ENCODE measurements around the gene SCP2D1.
"Not testable (repeated sequence)": the region's sequence is repeated elsewhere in the genome, so short reads cannot be mapped to it uniquely, and the experiment has no call there.

SCP2D1 gene

DNA sequence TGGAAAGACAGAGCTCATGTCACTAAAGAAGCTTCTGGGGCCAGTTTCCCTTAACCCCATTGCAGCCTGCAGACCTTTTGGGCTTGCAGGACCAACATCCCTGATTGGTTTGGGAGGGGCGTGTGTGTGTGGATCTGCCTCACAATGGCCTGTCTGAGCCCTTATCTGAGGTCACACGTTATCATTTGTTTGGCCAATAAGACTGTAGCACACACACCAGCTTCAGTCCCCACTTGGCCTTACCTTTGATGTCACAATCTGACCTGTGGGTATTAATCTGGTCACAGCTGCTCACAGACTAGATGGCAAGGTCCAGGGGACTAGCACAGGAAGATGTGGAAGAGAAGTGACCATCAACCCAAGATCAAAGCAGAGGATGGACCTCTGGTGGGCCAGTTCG, at the start of gene SCP2D1:
TSS of gene SCP2D1 (plus strand) at position 301 of the 400 bp plus-strand sequence. CDS start at position 334, 33 bp downstream.
- Mint-ChIP-seq H3K36me3 (ENCODE audit: low read depth) (no peaks in the 10 kb centered on the region), H3K9me3 (no peaks in the 10 kb centered on the region), H3K4me1 (ENCODE audit: low read depth) (no peaks in the 10 kb centered on the region), H3K27ac (no peak within 1 kb of the TSS), H3K4me3 (no peak within 1 kb of the TSS), H3K27me3 (ENCODE audit: low read depth) (no peaks in the 10 kb centered on the region)

DNA sequence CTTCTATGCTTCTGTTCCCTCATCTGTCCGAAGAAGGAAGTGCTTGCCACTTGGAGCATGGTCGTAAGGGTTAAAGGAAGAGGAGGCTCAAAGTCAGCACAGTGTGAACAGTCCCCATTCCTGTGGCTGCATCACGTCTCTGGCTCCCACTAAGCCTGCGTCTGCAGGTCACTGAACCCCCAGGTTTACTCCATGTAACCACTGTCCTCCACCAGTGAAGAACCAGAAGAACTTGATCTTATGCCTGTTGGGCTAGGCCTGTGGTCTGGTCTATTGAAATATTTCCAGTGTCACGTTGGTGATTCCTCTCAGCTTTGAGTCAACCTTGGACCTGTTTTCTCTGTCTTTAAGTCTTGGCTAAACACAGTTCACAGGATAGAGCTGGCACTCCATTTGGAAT, 45.9 kb upstream of the SCP2D1 start:
- Mint-ChIP-seq H3K27ac (no peak overlapping the region), H3K36me3 (ENCODE audit: low read depth) (no peaks in the 10 kb centered on the region), H3K9me3 (no peaks in the 10 kb centered on the region)

DNA sequence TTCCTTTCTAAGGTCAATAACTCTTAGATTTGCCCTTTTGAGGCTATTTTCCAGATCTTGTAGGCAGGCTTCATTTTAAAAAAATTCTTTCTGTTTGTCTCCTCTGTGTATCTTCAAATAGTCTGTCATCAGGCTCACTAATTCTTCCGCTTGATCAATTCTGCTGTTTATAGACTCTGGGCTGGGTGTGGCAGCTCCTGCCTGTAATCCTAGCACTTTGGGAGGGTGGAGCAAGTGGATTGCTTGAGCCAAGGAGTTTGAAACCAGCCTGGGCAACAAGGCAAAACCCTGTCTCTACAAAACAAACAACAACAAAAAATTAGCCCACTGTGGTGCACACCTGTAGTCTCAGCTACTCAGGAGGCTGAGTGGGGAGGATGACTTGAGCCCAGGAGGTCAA, 40.0 kb upstream of the SCP2D1 start:
- H3K4me1 Mint-ChIP-seq (ENCODE audit: low read depth): no peaks in the 10 kb centered on the region
- H3K27ac Mint-ChIP-seq: no peak overlapping the region
- peaks cover 15% of the 10 kb centered on the region for H3K27me3 Mint-ChIP-seq (ENCODE audit: low read depth)
- H3K9me3 Mint-ChIP-seq: no peaks in the 10 kb centered on the region
- no peak overlapping the region for H3K4me3 Mint-ChIP-seq
- H3K36me3 Mint-ChIP-seq (ENCODE audit: low read depth): no peaks in the 10 kb centered on the region

More for the DNA sequence above, 45.9 kb upstream of the SCP2D1 start:
- H3K4me3 Mint-ChIP-seq: no peak overlapping the region
- H3K4me1 Mint-ChIP-seq (ENCODE audit: low read depth): no peaks in the 10 kb centered on the region
- peaks cover 5% of the 10 kb centered on the region for H3K27me3 Mint-ChIP-seq (ENCODE audit: low read depth)

DNA sequence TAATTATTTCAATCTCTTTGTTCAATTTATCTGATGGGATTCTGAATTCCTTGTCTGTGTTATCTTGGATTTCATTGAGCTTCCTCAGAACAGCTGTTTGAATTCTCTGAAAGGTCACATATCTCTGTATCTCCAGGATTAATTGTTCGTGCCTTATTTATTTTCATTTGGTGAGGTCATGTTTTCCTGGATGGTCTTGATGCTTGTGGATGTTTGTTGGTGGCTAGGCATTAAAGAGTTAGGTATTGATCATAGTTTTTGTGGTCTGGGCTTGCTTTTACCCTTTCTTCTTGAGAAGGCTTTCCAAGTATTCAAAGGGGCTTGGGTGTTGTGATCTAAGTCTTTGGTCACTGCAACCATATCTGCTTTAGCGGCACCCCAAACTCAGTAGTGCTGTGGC, 39.4 kb upstream of the SCP2D1 start:
- no peaks in the 10 kb centered on the region for H3K9me3 Mint-ChIP-seq
- no peak overlapping the region for H3K4me3 Mint-ChIP-seq
- peaks cover 15% of the 10 kb centered on the region for H3K27me3 Mint-ChIP-seq (ENCODE audit: low read depth)
- H3K4me1 Mint-ChIP-seq (ENCODE audit: low read depth): no peaks in the 10 kb centered on the region
- H3K36me3 Mint-ChIP-seq (ENCODE audit: low read depth): no peaks in the 10 kb centered on the region
- H3K27ac Mint-ChIP-seq: no peak overlapping the region

DNA sequence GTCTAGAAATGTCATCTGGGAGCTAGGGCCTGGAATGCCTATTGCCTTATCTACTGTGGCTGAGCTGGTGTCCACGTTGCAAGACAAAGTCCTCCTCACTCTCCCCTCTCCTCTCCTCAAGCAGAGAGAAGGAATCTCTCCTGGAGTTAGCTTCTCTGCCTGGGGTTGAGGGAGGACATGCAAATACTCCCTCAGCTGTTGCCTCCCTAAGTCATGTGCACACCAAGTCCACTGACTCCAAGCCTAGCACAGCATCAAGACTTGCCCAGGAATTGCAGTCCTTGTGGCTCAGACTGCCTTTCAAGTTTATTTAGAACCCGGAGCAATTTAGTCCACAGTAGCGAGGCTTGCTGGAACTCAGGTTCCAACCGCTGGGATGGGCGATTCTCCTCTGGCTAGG, 38.0 kb upstream of the SCP2D1 start:
- H3K9me3 Mint-ChIP-seq: no peaks in the 10 kb centered on the region
- H3K27me3 Mint-ChIP-seq (ENCODE audit: low read depth): peaks cover 15% of the 10 kb centered on the region
- no peaks in the 10 kb centered on the region for H3K4me1 Mint-ChIP-seq (ENCODE audit: low read depth)
- no peak overlapping the region for H3K4me3 Mint-ChIP-seq
- H3K36me3 Mint-ChIP-seq (ENCODE audit: low read depth): no peaks in the 10 kb centered on the region
- H3K27ac Mint-ChIP-seq: no peak overlapping the region

DNA sequence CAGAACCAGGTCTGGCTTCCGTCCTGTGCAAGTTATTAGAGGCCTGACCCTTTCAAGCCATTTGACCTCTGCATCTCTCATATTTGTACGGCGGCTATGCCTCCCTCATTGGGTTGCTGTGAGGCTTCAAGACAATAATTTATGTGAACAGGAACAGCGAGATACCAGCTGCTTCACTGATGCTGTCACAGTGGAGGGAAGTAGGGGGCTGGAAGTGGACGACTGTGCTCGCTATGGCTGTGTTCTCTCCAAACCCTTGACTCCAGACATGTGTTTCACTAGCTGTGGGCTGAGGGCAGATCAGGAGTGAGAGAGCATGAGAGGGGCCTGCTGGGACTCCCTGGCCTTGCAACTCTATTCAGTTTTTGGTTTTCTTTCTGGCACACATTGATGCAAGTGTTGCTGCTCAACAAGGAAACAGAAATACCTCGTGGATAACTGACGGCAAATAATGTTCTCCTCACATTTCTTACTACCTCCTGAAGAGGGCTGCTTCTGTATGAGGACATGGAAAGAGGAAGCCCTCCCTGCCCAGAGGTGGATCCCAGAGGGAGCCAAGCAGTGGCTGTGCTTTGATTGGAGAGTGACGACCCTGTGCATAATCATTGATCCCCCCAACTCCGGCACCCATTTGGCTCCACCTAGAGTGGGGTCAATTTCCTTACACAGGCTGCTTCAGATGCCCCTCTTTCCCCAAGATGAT, 34.7 kb upstream of the SCP2D1 start:
- no peaks in the 10 kb centered on the region for H3K36me3 Mint-ChIP-seq (ENCODE audit: low read depth)
- H3K27ac Mint-ChIP-seq: no peak overlapping the region
- H3K9me3 Mint-ChIP-seq: no peaks in the 10 kb centered on the region
- no peaks in the 10 kb centered on the region for H3K4me1 Mint-ChIP-seq (ENCODE audit: low read depth)
- peaks cover under 1% of the 10 kb centered on the region for H3K27me3 Mint-ChIP-seq (ENCODE audit: low read depth)
- no peak overlapping the region for H3K4me3 Mint-ChIP-seq

DNA sequence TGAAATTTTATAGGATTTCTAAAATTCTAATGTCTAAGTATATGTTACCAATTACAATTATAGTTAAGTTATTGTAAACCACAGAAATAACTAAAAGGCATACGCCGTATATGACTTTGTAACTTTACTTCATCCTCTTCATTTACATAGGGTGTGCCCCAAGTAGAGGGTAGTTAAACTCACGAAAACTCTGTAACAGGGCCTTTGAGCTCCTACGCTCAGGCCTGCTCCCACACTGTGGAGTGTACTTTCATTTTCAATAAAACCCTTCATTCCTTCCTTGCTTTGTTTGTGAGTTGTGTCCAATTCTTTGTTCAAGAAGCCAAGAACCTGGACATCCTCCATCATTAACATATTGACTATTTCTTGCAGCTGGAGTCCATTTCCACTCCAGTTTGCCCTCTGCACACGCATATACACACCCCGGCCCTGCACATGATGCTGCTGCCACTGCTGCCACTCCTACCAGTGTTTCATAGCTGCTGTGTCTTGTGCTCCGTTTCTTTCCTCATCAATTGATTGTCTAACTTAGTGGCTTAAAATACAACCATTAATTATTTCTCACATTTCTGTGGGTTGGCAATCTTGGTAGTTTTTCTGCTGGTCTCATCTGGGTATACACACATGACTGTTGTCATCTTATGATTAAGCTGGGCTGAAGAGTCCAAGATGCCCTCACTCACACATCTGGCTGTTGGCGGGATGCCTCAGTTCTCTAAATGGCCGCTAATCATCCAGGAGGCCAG, 33.0 kb upstream of the SCP2D1 start:
- H3K36me3 Mint-ChIP-seq (ENCODE audit: low read depth): no peaks in the 10 kb centered on the region
- H3K9me3 Mint-ChIP-seq: no peaks in the 10 kb centered on the region
- H3K4me1 Mint-ChIP-seq (ENCODE audit: low read depth): no peaks in the 10 kb centered on the region
- no peak overlapping the region for H3K4me3 Mint-ChIP-seq
- no peaks in the 10 kb centered on the region for H3K27me3 Mint-ChIP-seq (ENCODE audit: low read depth)
- H3K27ac Mint-ChIP-seq: no peak overlapping the region

DNA sequence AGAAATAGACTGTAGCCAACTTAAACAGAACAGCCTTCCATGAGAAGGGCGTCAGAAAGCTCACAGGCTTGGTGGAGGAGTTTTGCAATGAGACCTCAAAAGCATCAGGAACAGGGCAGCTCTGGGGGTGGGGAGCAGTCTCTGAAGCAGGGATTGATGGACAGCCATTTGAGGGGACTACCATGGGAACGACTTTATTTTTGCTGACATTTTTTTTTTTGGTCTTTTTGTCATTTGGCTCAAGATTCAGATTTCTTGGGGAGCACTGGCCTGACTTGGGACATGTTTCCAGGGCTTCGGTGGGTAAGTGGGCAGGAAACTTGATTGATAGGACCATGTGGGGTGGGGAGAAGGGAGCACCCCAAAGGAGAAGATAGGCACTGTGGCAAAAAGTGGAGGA, 32.1 kb upstream of the SCP2D1 start:
- Mint-ChIP-seq H3K4me1 (ENCODE audit: low read depth) (no peaks in the 10 kb centered on the region), H3K4me3 (no peak overlapping the region), H3K9me3 (no peaks in the 10 kb centered on the region), H3K27me3 (ENCODE audit: low read depth) (no peaks in the 10 kb centered on the region), H3K36me3 (ENCODE audit: low read depth) (no peaks in the 10 kb centered on the region), H3K27ac (no peak overlapping the region)

DNA sequence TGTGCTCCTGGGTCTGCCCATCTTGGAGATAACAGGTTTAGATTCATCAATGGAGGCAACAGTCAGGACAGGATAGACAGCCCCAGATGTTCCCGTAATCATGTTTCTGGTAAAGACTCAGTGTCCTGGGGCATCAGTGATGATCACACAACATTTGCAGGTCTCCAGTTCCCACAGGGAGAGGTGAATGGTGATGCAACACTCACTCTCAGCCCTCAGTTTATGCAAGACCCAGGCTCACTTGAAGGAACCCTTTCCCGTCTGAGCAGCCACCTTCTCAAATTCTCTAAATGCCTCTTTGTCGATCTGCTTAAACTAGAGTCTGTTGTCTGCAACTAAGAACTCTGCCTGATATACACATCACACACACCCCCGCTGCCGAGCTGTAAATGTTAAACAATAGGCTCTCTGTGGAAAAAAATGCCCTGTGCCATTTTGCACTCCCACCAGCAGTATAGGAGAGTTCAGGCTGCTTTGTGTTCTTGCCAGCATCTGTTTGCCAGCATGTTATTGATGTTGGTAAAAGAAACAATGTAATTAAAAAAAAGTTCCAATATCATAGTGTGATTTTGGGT, 30.1 kb upstream of the SCP2D1 start:
- no peaks in the 10 kb centered on the region for H3K4me1 Mint-ChIP-seq (ENCODE audit: low read depth)
- H3K9me3 Mint-ChIP-seq: no peaks in the 10 kb centered on the region
- no peaks in the 10 kb centered on the region for H3K27me3 Mint-ChIP-seq (ENCODE audit: low read depth)
- H3K27ac Mint-ChIP-seq: no peak overlapping the region
- no peaks in the 10 kb centered on the region for H3K36me3 Mint-ChIP-seq (ENCODE audit: low read depth)
- H3K4me3 Mint-ChIP-seq: no peak overlapping the region

DNA sequence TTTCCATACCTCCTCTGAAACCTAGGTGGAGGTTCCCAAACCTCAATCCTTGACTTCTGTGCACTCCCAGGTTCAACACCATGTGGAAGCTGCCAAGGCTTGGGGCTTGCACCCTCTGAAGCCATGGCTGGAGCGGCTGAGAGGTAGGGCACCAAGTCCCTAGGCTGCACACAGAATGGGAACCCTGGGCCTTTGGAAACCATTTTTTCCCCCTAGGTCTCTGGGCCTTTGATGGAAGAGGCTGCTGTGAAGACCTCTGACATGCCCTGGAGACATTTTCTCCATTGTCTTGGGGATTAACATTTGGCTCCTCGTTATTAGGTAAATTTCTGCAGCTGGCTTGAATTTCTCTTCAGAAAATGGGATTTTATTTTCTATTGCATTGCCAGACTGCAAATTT, 26.5 kb upstream of the SCP2D1 start:
- H3K36me3 Mint-ChIP-seq (ENCODE audit: low read depth); H3K9me3 Mint-ChIP-seq; H3K27ac Mint-ChIP-seq; H3K4me1 Mint-ChIP-seq (ENCODE audit: low read depth); H3K27me3 Mint-ChIP-seq (ENCODE audit: low read depth); H3K4me3 Mint-ChIP-seq: not testable (repeated sequence)

DNA sequence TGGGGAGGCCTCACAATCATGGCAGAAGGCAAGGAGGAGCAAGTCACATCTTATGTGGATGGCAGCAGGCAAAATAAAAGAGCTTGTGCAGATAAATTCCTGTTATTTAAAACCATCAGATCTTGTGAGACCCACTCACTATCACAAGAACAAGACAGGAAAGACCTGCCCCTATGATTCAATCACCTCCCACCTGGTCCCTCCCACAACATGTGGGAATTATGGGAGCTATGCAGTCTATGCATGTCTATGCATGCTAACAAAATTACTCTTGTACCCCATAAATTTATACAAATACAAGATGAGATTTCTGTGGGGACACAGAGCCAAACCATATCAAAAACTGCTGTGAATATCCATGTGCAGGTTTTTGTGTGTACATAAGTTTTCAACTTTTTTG, 25.6 kb upstream of the SCP2D1 start:
- Mint-ChIP-seq H3K9me3 (no peaks in the 10 kb centered on the region), H3K4me1 (ENCODE audit: low read depth) (no peaks in the 10 kb centered on the region), H3K27ac (no peak overlapping the region), H3K4me3 (no peak overlapping the region), H3K36me3 (ENCODE audit: low read depth) (no peaks in the 10 kb centered on the region), H3K27me3 (ENCODE audit: low read depth) (peaks cover 4% of the 10 kb centered on the region)

DNA sequence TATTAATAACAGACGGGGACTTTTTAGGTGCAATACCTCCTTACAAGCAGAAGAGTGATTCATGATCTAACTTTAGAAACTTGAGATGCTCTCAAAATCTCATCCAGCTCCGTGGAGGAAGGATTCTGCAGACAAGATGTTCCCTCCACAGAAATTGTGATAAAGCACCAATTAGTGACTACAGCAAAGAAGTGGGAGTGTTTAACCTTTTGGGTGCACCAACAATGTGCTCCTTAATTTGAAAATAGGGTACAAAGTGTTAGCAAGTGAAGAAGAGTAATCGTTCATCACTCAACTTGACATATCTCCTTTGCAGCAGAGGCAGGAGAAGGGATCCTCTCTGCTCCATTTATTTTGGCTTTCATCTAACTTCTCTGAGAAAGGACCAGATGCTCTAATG, 22.8 kb upstream of the SCP2D1 start:
- Mint-ChIP-seq H3K36me3 (ENCODE audit: low read depth) (no peaks in the 10 kb centered on the region), H3K9me3 (no peaks in the 10 kb centered on the region), H3K4me1 (ENCODE audit: low read depth) (peaks cover 9% of the 10 kb centered on the region), H3K27me3 (ENCODE audit: low read depth) (peaks cover 4% of the 10 kb centered on the region), H3K27ac (no peak overlapping the region), H3K4me3 (no peak overlapping the region)

DNA sequence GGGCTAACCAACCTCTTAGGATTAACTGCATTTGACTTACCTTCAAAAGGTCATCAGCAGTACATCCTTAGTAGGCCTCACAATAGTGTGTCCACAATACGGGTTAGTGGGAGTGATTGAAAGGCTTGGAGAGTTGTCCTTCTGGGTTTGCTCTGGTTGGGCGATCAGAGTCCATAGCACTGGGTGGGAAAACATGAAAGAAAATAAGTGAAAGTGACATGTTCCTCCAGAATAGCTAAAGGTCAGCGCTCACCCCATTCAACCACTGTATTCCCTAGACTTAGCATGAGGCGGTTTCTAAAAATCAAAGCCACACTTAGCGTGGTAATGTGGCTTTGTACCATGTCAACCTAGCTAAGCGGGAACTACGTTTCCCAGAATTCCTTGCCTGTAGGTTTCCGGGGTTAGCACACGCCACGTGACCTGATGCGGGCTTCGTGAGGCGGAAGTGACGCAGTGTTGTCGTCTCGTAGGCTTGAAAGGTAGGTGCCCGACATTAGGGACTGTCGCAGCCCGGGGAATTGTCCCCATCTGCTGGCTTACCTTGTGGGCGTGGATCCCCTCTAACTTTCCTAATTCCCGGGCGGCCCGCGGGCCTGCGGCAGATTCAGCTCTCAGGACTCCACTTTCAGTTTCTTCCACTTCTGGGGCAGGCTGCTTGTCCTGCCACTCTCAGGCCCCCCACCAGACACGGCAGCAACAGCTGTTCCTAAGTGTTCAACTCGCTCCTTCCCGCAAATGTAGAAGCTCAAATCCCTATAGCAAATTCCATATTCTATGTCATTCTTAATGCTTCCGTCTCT, 19.8 kb upstream of the SCP2D1 start:
- peaks cover 4% of the 10 kb centered on the region for H3K27me3 Mint-ChIP-seq (ENCODE audit: low read depth)
- no peaks in the 10 kb centered on the region for H3K36me3 Mint-ChIP-seq (ENCODE audit: low read depth)
- peak overlapping the region; percentile 89 for H3K27ac Mint-ChIP-seq
- H3K4me3 Mint-ChIP-seq: peak overlapping the region; percentile 87
- peaks cover 8% of the 10 kb centered on the region for H3K9me3 Mint-ChIP-seq
- H3K4me1 Mint-ChIP-seq (ENCODE audit: low read depth): peaks cover 9% of the 10 kb centered on the region

DNA sequence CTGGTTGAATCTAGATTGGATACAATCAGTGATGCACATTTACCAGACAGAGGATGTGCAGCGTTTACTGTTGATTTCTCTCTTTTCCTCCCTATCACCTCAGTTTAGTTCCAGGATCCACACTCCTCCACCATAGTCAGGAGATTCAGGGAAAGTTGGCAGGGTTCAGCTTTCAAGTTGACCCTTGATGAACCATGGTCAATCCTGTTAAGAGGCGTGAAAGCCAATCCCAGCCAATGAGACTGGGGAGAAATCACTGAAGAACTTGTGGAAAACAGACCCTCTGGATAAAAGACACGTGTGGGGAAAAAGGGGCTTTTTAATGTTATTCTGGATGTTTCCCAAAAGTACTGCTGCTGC, 19.2 kb upstream of the SCP2D1 start:
- H3K4me1 Mint-ChIP-seq (ENCODE audit: low read depth): peaks cover 9% of the 10 kb centered on the region
- no peaks in the 10 kb centered on the region for H3K36me3 Mint-ChIP-seq (ENCODE audit: low read depth)
- H3K4me3 Mint-ChIP-seq: peak overlapping the region; percentile 87
- peaks cover 8% of the 10 kb centered on the region for H3K9me3 Mint-ChIP-seq
- H3K27me3 Mint-ChIP-seq (ENCODE audit: low read depth): peaks cover 4% of the 10 kb centered on the region
- peak overlapping the region; percentile 89 for H3K27ac Mint-ChIP-seq

Measured in T-helper 1 cell treated with Interleukin-12 subunit alpha and Interleukin-12 subunit beta and Interleukin-4 antibody, amounts not matched to agents 30 μg/mL and 1 μg/mL, for 36 hours (primary cell).